Stimulated activated CD4-positive, alpha-beta T cell treated with anti-CD3 and anti-CD28 coated beads, Interleukin-2, amount 100 ng/mL, for 48 hours (primary cell): ENCODE data around the gene CERS6.

Source experiments
- DNase-seq, 2 donors: peaks; one replicate each; pipeline ENCODE4 v3.0.0-alpha.2; 2020

Gene CERS6

GRCh38 chr2:168536925-168537466, 80.9 kb downstream of the CERS6 start:
- no peak for DNase-seq

GRCh38 chr2:168538133-168538532, 82.1 kb downstream of the CERS6 start:
- no peak for DNase-seq

- no peak for DNase-seq
These were observed 82.5 kb downstream of the CERS6 start for GRCh38 chr2:168538534-168538933.

- DNase-seq = no peak
These were observed 83.9 kb downstream of the CERS6 start for GRCh38 chr2:168539945-168540344.

- no peak for DNase-seq
These were observed 85.8 kb downstream of the CERS6 start for GRCh38 chr2:168541858-168542257.

GRCh38 chr2:168543037-168543436, 87.0 kb downstream of the CERS6 start:
- no peak for DNase-seq

- no peak for DNase-seq
These were observed 87.9 kb downstream of the CERS6 start for GRCh38 chr2:168543935-168544334.

- DNase-seq = no peak
These were observed 89.5 kb downstream of the CERS6 start for GRCh38 chr2:168545439-168546082.

GRCh38 chr2:168550670-168551069, 94.6 kb downstream of the CERS6 start:
- no peak for DNase-seq

GRCh38 chr2:168552450-168552856, 96.4 kb downstream of the CERS6 start:
- DNase-seq = no peak

GRCh38 chr2:168555283-168555682, 99.2 kb downstream of the CERS6 start:
- no peak for DNase-seq

- no peak for DNase-seq
These were observed 103.1 kb downstream of the CERS6 start for GRCh38 chr2:168559187-168559586.

- DNase-seq = no peak
These were observed 104.9 kb downstream of the CERS6 start for GRCh38 chr2:168560817-168561499.

- no peak for DNase-seq
These were observed 105.9 kb downstream of the CERS6 start for GRCh38 chr2:168561991-168562390.

GRCh38 chr2:168562971-168563370, 106.9 kb downstream of the CERS6 start:
- no peak for DNase-seq

- DNase-seq = no peak
These were observed 108.6 kb downstream of the CERS6 start for GRCh38 chr2:168564641-168565040.

GRCh38 chr2:168565112-168565511, 109.0 kb downstream of the CERS6 start:
- DNase-seq = no peak

- no peak for DNase-seq
These were observed 109.4 kb downstream of the CERS6 start for GRCh38 chr2:168565512-168565911.

GRCh38 chr2:168566974-168567665, 111.0 kb downstream of the CERS6 start:
- DNase-seq = no peak

- no peak for DNase-seq
These were observed 111.8 kb downstream of the CERS6 start for GRCh38 chr2:168567836-168568235.

GRCh38 chr2:168568476-168569267, 112.6 kb downstream of the CERS6 start:
- no peak for DNase-seq

- DNase-seq = no peak
These were observed 115.0 kb downstream of the CERS6 start for GRCh38 chr2:168571061-168571460.
